IPS DF 6.9 (cell line): ENCODE measurements around the gene RPL35.

ENCODE experiments used
- DNase-seq: peaks from one replicate; pipeline ENCODE4 v3.0.0-alpha.2; 2013; ENCODE audit warnings: low read depth, low spot score
- H3K27ac ChIP-seq: one replicate; pipeline ENCODE4 v1.5.1; 2013; ENCODE audit warnings: low read length, control low read depth
- H3K27me3 ChIP-seq: 2 replicates; pipeline ENCODE4 v1.6.1; 2013; ENCODE audit warnings: mild to moderate bottlenecking, low read length; ENCODE audit not compliant: control insufficient read depth, insufficient read depth
- H3K36me3 ChIP-seq: 2 replicates; pipeline ENCODE4 v1.6.1; 2013; ENCODE audit warnings: low read length; ENCODE audit not compliant: control insufficient read depth, insufficient read depth
- H3K4me1 ChIP-seq: 2 replicates; pipeline ENCODE4 v1.6.1; 2013; ENCODE audit warnings: low read length; ENCODE audit not compliant: control insufficient read depth, insufficient read depth
- H3K4me3 ChIP-seq: 2 replicates; pipeline ENCODE4 v1.5.1; 2013; ENCODE audit warnings: mild to moderate bottlenecking, low read length
- H3K9me3 ChIP-seq: 2 replicates; pipeline ENCODE4 v1.6.1; 2013; ENCODE audit warnings: low read length, inconsistent platforms; ENCODE audit not compliant: control insufficient read depth, insufficient read depth
- WGBS: extraction: QIAGEN DNeasy Blood & Tissue Kit; methylation state at CpG from one replicate; pipeline ENCODE4 v1.1.7; 2013; ENCODE audit warnings: mixed read lengths, missing lambda C conversion rate; ENCODE audit not compliant: insufficient read length, insufficient coverage; 5-methylcytosine and 5-hydroxymethylcytosine counted together

Gene RPL35

DNA sequence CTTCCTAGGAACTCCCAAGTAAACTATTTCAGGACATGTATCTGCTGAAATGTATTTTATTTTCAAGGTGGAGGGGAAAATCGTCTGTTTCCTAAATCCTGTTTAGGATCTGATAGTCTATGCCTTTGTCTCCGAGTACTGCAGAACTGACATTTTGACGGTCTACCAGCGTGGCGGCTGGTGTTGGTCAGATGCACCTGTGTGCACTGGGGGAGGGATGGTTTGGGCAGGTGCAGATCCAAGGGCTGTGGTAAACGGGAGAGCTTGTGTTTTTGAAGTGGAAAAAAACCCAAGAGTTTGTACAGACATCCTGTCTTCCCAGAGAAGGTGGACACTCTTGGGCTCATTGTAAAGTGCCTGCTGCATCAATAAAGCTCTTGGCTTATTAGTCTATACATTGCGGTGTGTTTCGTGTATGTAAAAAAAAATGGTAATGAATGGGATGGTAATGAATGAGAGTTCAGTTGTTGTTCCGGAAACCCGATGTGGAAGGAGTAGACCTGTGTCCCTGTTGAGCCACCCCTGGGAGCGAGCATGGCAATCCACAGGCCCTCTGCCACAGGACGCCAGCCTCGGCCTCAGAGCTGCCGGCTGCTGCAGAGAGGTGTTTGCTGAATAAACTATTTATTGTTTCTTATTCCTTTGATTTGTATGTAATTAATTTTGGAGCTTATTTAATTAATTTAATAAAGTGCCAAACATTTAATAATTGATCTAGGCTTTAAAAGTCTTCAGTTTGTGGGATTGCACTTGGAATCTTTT, 15.4 kb upstream of the RPL35 start:
- Histone ChIP-seq H3K9me3 (no peaks in the 10 kb centered on the region), H3K4me3 (no peak overlapping the region), H3K4me1 (peaks cover 10% of the 10 kb centered on the region), H3K27ac (no peak overlapping the region), H3K36me3 (peaks cover 26% of the 10 kb centered on the region), H3K27me3 (no peaks in the 10 kb centered on the region)
- 100% methylated on average over 3 of the region's 14 CpGs for WGBS
- DNase-seq = no peak

DNA sequence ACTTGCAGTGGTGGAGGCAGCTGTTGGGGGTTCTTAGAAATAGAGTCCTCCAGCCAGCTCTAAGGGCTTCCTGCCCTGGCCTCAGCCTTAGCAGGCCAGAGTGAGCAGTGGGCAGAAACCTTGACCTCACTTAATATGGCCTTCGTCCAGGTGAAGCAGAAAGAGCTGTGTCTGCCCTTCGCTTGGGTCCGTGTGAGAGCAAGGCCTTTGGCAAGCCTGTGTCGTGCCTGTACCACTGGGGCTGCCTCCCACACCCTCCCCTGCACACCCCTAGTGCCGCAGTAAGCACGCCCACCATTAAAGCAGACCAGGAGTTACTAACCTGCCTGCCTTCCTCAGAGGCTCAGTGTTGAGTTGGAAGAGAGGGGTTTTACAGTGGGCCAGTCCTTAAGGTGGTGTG, 13.7 kb upstream of the RPL35 start:
- Histone ChIP-seq H3K27me3 (no peaks in the 10 kb centered on the region), H3K9me3 (no peaks in the 10 kb centered on the region), H3K4me1 (peaks cover 7% of the 10 kb centered on the region; the same call in 1 of the 2 replicates), H3K27ac (no peak overlapping the region), H3K4me3 (no peak overlapping the region), H3K36me3 (peaks cover 26% of the 10 kb centered on the region)
- no CpG with 5 or more reads among the region's 6 CpGs for WGBS
- no peak for DNase-seq

DNA sequence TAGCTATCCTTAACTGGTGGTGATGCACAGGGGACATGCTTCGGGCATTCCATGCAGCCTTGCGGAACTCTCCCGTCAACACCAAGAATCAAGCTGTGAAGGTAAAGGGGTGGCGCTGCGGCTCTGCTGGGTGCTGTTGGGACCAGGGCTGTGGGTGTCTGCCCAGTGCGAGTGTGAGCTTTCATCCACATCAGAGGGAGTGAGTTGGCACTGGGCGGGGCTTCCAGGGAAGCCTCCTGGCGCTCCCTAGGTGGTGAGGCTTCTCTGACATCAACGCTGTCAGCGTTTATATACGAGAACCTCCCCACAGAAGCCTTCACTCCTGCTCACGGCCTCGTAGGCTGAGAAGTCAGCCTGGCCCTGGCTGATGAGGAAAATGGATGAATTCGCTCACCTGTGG, 11.9 kb upstream of the RPL35 start:
- Histone ChIP-seq H3K36me3 (peaks cover 26% of the 10 kb centered on the region), H3K4me3 (no peak overlapping the region), H3K27me3 (no peaks in the 10 kb centered on the region), H3K27ac (no peak overlapping the region), H3K9me3 (no peaks in the 10 kb centered on the region), H3K4me1 (peaks cover 5% of the 10 kb centered on the region; the same call in 1 of the 2 replicates)
- WGBS = no CpG with 5 or more reads among the region's 14 CpGs
- DNase-seq = no peak

DNA sequence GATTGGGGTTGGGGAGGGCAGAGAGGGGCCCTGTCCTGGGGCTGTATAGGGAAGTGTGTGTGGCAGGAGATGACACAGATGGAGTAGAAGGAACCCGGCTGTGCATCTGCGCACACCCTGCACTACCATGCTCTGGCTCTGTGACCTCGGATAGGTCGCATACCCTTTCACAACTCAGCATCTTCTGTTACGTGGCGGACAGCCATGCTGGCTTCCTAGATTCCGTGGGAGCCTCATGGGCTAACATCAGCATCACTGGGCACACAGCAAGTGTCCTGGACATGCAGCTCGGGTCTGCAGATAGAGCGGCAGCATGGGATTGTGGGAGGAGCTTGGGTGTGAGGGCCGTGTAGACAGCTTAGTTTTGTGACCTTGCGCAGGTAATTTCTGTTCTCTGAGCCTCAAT, 9.4 kb upstream of the RPL35 start:
- Histone ChIP-seq H3K4me1 (peaks cover 5% of the 10 kb centered on the region; the same call in 1 of the 2 replicates), H3K9me3 (no peaks in the 10 kb centered on the region), H3K36me3 (peaks cover 23% of the 10 kb centered on the region; the same call in 1 of the 2 replicates), H3K4me3 (no peak overlapping the region), H3K27me3 (no peaks in the 10 kb centered on the region), H3K27ac (no peak overlapping the region)
- DNase-seq = no peak
- WGBS = no CpG with 5 or more reads among the region's 11 CpGs

DNA sequence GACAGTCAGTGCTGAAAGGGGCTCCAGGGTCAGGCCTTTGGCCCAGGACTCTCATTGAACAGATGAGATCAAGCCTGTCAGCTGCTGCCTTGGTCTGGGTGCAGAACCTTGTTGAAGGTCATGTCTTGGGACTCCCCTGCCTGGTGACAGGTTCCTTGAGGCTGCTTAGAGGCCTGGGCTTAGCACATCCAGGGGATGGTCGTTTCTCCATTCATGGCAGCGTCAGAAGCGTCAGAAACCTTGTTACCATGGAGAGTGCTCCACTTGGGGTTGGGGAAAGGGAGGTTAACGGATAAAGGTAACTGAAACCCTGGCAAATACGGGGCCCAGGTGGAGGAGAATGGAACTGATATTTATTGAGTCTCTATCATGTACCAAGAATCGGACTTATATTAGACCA, 9.0 kb upstream of the RPL35 start:
- Histone ChIP-seq H3K27me3 (no peaks in the 10 kb centered on the region), H3K27ac (no peak overlapping the region), H3K36me3 (peaks cover 21% of the 10 kb centered on the region; the same call in 1 of the 2 replicates), H3K4me1 (peaks cover 5% of the 10 kb centered on the region; the same call in 1 of the 2 replicates), H3K4me3 (no peak overlapping the region), H3K9me3 (no peaks in the 10 kb centered on the region)
- no peak for DNase-seq
- no CpG with 5 or more reads among the region's 6 CpGs for WGBS

DNA sequence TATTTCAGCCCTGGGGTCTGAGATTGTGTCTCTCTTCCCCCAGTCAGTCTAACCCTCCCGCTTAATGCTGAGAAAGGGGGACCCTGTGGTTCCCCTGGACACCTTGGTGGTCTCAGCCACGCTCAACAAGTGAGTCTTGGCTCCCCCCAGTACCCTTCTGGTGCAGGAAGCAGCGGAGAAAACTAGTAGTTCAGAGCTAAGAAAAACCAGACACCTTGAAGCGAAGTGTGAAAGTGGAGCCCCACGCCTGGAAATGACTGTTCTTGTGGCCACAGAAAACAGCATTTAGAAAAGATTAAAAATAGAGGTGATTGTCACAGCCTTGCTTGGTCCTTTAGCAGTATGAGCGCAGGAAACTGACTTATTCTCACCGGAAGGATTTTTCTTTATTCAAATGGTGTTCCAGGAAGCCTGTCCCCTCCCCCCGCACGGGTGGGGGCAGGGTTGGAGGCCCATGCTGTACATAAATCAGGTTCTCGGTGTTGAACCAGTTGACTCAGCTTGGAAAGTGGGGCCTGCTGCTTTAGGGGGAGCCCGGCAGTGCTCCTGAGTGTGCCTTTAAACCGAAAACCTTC, 8.3 kb upstream of the RPL35 start:
- WGBS = no CpG with 5 or more reads among the region's 12 CpGs
- DNase-seq = no peak
- Histone ChIP-seq H3K36me3 (peaks cover 14% of the 10 kb centered on the region; the same call in 1 of the 2 replicates), H3K4me3 (peak overlapping the region; percentile 71; the same call in 1 of the 2 replicates), H3K27me3 (no peaks in the 10 kb centered on the region), H3K9me3 (no peaks in the 10 kb centered on the region), H3K27ac (no peak overlapping the region), H3K4me1 (peaks cover 5% of the 10 kb centered on the region; the same call in 1 of the 2 replicates)

DNA sequence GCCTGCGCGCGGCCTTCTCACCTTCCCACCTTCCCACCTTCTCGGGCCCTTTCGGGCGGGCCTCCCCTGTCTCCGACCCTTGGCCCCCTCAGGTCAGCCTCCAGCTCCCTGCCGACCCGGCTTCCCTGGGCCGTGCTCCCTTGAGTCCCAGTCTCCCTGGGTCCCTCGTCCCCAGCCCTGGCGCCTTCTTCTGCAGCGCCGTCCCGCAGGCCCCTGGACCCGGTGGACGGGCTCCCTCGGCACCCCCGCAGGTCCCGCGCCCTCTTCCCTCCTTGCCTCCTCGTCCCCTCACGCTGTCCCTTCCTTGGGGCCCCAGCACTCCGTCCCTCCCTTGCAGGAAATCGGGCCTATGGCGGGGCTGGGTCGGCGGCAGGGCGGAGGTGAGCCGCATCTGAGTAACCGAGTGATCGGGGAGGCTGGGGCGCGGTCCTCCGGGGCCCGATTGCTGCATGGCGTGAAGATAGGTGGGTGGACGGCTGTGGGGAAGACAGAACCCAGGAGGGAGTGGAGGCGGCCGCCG, 7.8 kb upstream of the RPL35 start:
- Histone ChIP-seq H3K27me3 (no peaks in the 10 kb centered on the region), H3K4me1 (peaks cover 5% of the 10 kb centered on the region; the same call in 1 of the 2 replicates), H3K4me3 (peak overlapping the region; percentile 71), H3K27ac (no peak overlapping the region), H3K36me3 (peaks cover 12% of the 10 kb centered on the region; the same call in 1 of the 2 replicates), H3K9me3 (no peaks in the 10 kb centered on the region)
- WGBS = no CpG with 5 or more reads among the region's 41 CpGs
- no peak for DNase-seq

DNA sequence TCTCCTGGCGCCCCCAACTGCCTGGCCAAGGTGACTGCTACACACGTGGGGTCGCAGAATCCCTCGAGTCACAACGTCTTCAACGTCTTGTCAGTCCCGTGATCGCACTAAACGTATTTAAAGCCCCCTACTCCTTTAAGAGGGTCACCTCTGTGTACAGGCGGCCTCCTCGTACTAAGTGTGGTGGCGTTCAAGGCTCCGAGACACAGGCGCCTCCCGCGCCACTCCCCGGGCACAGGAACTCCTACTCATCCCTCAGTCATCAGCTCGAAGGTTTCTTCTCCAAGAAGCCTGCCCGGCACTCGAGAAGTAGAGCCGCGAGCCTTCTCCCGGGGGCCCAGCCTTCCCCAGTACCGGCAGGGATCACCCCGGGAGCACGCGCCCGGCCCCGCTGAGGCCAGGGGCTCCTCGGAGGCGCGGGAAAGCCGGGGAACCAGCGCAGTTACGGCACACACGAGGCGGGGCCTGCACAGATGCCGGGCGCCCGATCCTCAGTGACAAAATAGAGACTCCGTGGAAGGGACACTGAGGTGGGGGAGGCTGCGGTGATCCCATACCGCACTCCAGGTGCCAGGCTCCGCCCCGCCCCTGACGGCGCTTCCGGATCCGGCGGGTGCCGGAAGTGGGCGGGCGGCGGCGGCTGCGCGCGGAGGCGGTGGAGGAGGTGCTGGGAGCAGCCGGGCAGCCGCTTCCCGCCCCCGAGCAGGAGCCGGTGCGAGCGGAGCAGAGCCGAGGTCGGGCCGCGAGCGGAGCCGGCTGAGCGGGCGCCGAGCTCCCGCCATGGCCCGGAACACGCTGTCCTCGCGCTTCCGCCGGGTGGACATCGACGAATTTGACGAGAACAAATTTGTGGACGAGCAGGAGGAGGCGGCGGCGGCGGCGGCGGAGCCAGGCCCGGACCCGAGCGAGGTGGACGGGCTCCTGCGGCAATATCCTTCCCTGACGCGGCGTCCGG, 7.0 kb upstream of the RPL35 start:
- Histone ChIP-seq H3K4me3 (peak overlapping the region; percentile 71), H3K4me1 (peaks cover 5% of the 10 kb centered on the region; the same call in 1 of the 2 replicates), H3K9me3 (no peaks in the 10 kb centered on the region), H3K36me3 (peaks cover 8% of the 10 kb centered on the region; the same call in 1 of the 2 replicates), H3K27ac (no peak overlapping the region), H3K27me3 (no peaks in the 10 kb centered on the region)
- no CpG with 5 or more reads among the region's 101 CpGs for WGBS
- peak; percentile 50 for DNase-seq

DNA sequence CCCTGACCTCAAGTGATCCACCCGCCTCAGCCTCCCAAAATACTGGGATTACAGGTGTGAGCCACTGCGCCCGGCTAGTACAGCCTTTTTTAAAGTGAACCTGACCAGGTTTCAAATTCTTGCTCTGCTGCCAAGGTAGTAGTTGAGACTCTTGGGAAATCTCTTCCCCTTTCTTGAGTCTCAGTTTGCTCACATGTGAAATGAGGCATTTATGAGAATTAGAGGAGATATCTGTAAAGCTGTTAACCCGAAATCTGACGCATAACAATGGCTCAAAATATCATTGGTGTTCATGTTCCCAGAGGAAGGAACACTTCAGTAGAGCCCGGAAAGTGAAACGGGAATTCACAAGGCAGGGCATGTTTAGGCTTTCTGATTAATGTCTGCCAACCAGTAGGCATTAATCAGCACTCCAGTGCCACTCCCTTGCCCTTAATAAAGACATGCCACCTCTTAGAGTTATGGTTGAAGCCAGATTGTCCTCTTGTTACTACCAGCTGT, 1.7 kb upstream of the RPL35 start:
- H3K4me1 ChIP-seq = no peaks in the 10 kb centered on the region; the same call in 1 of the 2 replicates
- peaks cover 24% of the 10 kb centered on the region for H3K36me3 ChIP-seq
- no peaks in the 10 kb centered on the region for H3K27me3 ChIP-seq
- H3K9me3 ChIP-seq = no peaks in the 10 kb centered on the region
- H3K27ac ChIP-seq = no peak overlapping the region
- H3K4me3 ChIP-seq = no peak overlapping the region
- DNase-seq = no peak
- WGBS = no CpG with 5 or more reads among the region's 7 CpGs
